ENCODE results near the gene PLXNA2. TPM values are rescaled to one million over a fixed set of nuclear protein-coding genes. Genes with fewer than 3 reads are reported as not detected.

PLXNA2 gene
- total and polyA plus RNA-seq, 2 donors (not counting 1 experiment from before 2014, with no cell fraction given) = 0.31 to 1.2 TPM

- H3K27ac Mint-ChIP-seq = no peak overlapping the region
Observed at GRCh38 chr1:208182880-208183645, 61.1 kb downstream of the PLXNA2 start.

More at GRCh38 chr1:208182880-208183645, 61.1 kb downstream of the PLXNA2 start:
- DNase-seq = no peak
- Histone ChIP-seq H2AFZ (ENCODE audit: insufficient read depth, low read depth, low read length, poor library complexity, severe bottlenecking) (no peak overlapping the region), H3K4me3 (ENCODE audit: control extremely low read depth in 1 of 5, extremely low read depth in 1 of 5, insufficient read depth in 1 of 5, low read depth in 2 of 5, low read length in 4 of 5) (no peak overlapping the region), H3K36me3 (replicated peaks in 1 of 2; ENCODE audit: control extremely low read depth in 1 of 2, control insufficient read depth in 1 of 2, extremely low read depth in 1 of 2, insufficient read depth in 2 of 2, low read length in 1 of 2) (no peaks in the 10 kb centered on the region), H3K9me3 (ENCODE audit: control extremely low read depth in 1 of 3, control insufficient read depth in 2 of 3, insufficient read depth in 1 of 3, low read length in 2 of 3) (no peaks in the 10 kb centered on the region), H3K4me2 (replicated peaks; ENCODE audit: low read depth, low read length, poor library complexity, severe bottlenecking) (no peak overlapping the region), H3K9ac (ENCODE audit: low read length) (no peak overlapping the region), H3K4me1 (ENCODE audit: control insufficient read depth in 2 of 2, insufficient read depth in 2 of 2, low read length in 2 of 2) (peaks cover 0 to 10% of the 10 kb centered on the region in 2 donors), H3K79me2 (ENCODE audit: control insufficient read depth, insufficient read depth, low read length) (no peaks in the 10 kb centered on the region), H3K27me3 (replicated peaks in 1 of 4; ENCODE audit: control extremely low read depth in 1 of 4, control insufficient read depth in 3 of 4, insufficient read depth in 4 of 4, low read length in 3 of 4) (peaks cover 0 to 7% (median 0%) of the 10 kb centered on the region in 4 experiments), H4K20me1 (ENCODE audit: control insufficient read depth, insufficient read depth, low read length, poor library complexity, severe bottlenecking) (no peaks in the 10 kb centered on the region), H3K27ac (ENCODE audit: low read length in 2 of 2) (no peak overlapping the region)
- 75% methylated on average over 4 of the region's 10 CpGs for WGBS (ENCODE audit: insufficient coverage)
- POLR2A ChIA-PET = no interaction called here
- Mint-ChIP-seq H3K27me3 (peaks cover 7% of the 10 kb centered on the region), H3K9me3 (ENCODE audit: insufficient read depth) (no peaks in the 10 kb centered on the region), H3K4me3 (no peak overlapping the region), H3K4me1 (peaks cover 8% of the 10 kb centered on the region)
- CTCF ChIA-PET = no interaction called here
- no peak for TF ChIP-seq CTCF (IDR thresholded peaks at IDR 0.05)
- TF ChIP-seq EZH2 (IDR thresholded peaks at IDR 0.05; ENCODE audit: borderline replicate concordance, insufficient read depth, low read depth, low read length, poor library complexity, severe bottlenecking) = no peak
- ATAC-seq (ENCODE audit: low read depth) = no peak
- intact Hi-C loops (cut with micrococcal nuclease) = no loop called here
